ENCODE data around the gene SEMA3C. TPM values are rescaled to one million over a fixed set of nuclear protein-coding genes. Genes with fewer than 3 reads are reported as not detected.

Gene SEMA3C
- total and polyA plus RNA-seq, 2 donors (not counting 3 experiments of a cell fraction or from before 2014, with no cell fraction given) = 0.01 to 0.09 TPM

GRCh38 chr7:80729591-80730320 is 189.1 kb downstream of the SEMA3C start:
- no peaks in the 10 kb centered on the region for H3K27me3 ChIP-seq (ENCODE audit: control insufficient read depth in 2 of 2, insufficient read depth in 2 of 2, low read length in 2 of 2)
- H3K9me3 ChIP-seq (replicated peaks; ENCODE audit: control insufficient read depth, insufficient read depth, low read length) = no peaks in the 10 kb centered on the region
- no peak for FAIRE-seq
- dilution Hi-C loops (cut with MboI; ENCODE audit: extremely low pct_ligation_motif_present, low sequenced_read_pairs) (no loop called here), intact Hi-C loops (cut with micrococcal nuclease) (no loop called here)
- H4K20me1 ChIP-seq (replicated peaks; ENCODE audit: control insufficient read depth, extremely low read depth, insufficient read depth, low read length) = no peaks in the 10 kb centered on the region
- no peaks in the 10 kb centered on the region for H3K36me3 ChIP-seq (ENCODE audit: control insufficient read depth in 2 of 2, extremely low read depth in 1 of 2, insufficient read depth in 2 of 2, low read length in 2 of 2)
- POLR2A ChIA-PET = no interaction called here
- no peak for DNase-seq (ENCODE audit: low read depth, low spot score)
- CTCF ChIA-PET = interaction anchor here (1.2 to 1.3 kb wide), 2 partner anchors 23 to 740 kb away, joined by 3 read pairs; no protein-coding TSS in a partner anchor
- H3K4me2 ChIP-seq (ENCODE audit: insufficient read depth, low read length) = no peak overlapping the region
- H3K79me2 ChIP-seq (ENCODE audit: control insufficient read depth, insufficient read depth, low read length) = no peaks in the 10 kb centered on the region
- no peak overlapping the region for H2AFZ ChIP-seq (ENCODE audit: low read depth, low read length)
- no peaks in the 10 kb centered on the region for H3K9me1 ChIP-seq (replicated peaks; ENCODE audit: control insufficient read depth, extremely low read depth, insufficient read depth, low read length)
- H3K9ac ChIP-seq (replicated peaks; ENCODE audit: extremely low read depth, insufficient read depth, low read length) = no peak overlapping the region
- TF ChIP-seq CTCF (IDR thresholded peaks at IDR 0.05; ENCODE audit: extremely low read depth in 1 of 2, insufficient read depth in 1 of 2, low read depth in 1 of 2, low read length in 2 of 2) = no peak
- TF ChIP-seq GATA2 (IDR thresholded peaks at IDR 0.05; ENCODE audit: insufficient read depth, insufficient read length, low read depth, low read length) = no peak
- no peak for TF ChIP-seq MYC (IDR thresholded peaks at IDR 0.05; ENCODE audit: low read depth, low read length)
- TF ChIP-seq, protein P1, sequence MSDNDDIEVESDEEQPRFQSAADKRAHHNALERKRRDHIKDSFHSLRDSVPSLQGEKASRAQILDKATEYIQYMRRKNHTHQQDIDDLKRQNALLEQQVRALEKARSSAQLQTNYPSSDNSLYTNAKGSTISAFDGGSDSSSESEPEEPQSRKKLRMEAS (IDR thresholded peaks at IDR 0.05; ENCODE audit: insufficient read depth, insufficient read length) = no peak
- TF ChIP-seq EZH2 (IDR thresholded peaks at IDR 0.05; ENCODE audit: borderline replicate concordance, low read depth, low read length, severe bottlenecking) = no peak
- no peak for TF ChIP-seq POLR2A (IDR thresholded peaks at IDR 0.05; ENCODE audit: low read depth, low read length)
- TF ChIP-seq FOS (IDR thresholded peaks at IDR 0.05; ENCODE audit: borderline replicate concordance, insufficient read depth, low read length) = no peak
- no peak for TF ChIP-seq POLR2AphosphoS5 (IDR thresholded peaks at IDR 0.05; ENCODE audit: insufficient read depth, low read depth, low read length)
- no peak for TF ChIP-seq JUN (IDR thresholded peaks at IDR 0.05; ENCODE audit: borderline replicate concordance, insufficient read depth, insufficient read length, low read depth)
- no peak overlapping the region for H3K4me3 ChIP-seq (replicated peaks in 1 of 3; ENCODE audit: insufficient read depth in 1 of 3, low read depth in 1 of 3, low read length in 3 of 3)
- no peak overlapping the region for H3K27ac ChIP-seq (ENCODE audit: insufficient read depth, low read depth, low read length)
- BruUV-seq (replicated peaks) = no TSS peak
- no peaks in the 10 kb centered on the region for H3K4me1 ChIP-seq (ENCODE audit: control insufficient read depth, extremely low read depth, insufficient read depth, low read length)
